Epithelial cell of proximal tubule (primary cell): ENCODE results near the gene RNASE12. TPM values are rescaled to one million over a fixed set of nuclear protein-coding genes. Genes with fewer than 3 reads are reported as not detected.
"Not testable (repeated sequence)": the region's sequence is repeated elsewhere in the genome, so short reads cannot be mapped to it uniquely, and the experiment has no call there.

ENCODE experiments used
- DNase-seq: peaks from one replicate; pipeline ENCODE4 v3.0.0-alpha.2; 2011; ENCODE audit warnings: low read depth
- H3K4me3 ChIP-seq: 2 replicates; pipeline ENCODE4 v1.5.1; 2011; ENCODE audit warnings: low read depth, mild to moderate bottlenecking, low read length
- total RNA-seq: library from RNA; depleted of rRNA; stranded (reverse); fragments of >200 nt; gene quantifications from 2 replicates; pipeline ENCODE4 v1.2.3, GENCODE V29; 2015
- TF ChIP-seq, protein P1 (sequence below): conservative IDR thresholded peaks from 2 replicates; pipeline ENCODE4 v1.5.1; 2012; ENCODE audit warnings: low read depth, mild to moderate bottlenecking, low read length

RNASE12 gene
- total RNA-seq, 1 donor from 2014 or later: not detected

DNA sequence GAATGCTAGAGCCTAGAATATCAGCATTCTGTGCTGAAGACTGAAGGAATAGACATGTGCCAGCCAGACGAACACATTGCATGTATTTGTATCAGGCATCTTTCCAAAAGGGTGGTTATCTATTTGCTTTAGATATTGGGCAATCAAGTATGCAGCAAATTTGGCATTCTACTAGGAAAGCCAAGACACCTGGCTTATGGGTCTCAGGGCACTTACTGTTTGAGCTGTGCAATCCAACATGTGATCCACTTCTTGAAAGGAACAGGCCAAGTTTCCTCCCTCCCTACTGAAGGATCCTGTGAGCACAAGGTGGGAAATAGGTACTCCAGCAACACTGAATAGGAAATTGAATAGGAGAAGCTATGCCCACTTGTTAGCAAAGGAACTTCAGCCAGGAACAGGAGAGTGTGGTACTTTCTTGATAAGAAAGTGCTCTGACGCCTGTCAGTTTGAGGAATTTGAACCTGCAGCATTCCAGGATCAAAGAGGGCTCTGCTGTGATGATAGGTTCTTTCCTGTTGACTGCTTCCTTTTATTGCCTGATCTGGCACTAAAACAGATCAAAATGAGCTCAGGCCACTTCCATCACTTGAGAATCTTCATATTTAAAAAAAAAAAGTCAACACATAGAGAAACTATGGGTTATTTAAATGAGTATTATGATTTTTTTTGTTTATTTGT, 29.8 kb upstream of the RNASE12 start:
- no peak overlapping the region for H3K4me3 ChIP-seq
- TF ChIP-seq, protein P1, sequence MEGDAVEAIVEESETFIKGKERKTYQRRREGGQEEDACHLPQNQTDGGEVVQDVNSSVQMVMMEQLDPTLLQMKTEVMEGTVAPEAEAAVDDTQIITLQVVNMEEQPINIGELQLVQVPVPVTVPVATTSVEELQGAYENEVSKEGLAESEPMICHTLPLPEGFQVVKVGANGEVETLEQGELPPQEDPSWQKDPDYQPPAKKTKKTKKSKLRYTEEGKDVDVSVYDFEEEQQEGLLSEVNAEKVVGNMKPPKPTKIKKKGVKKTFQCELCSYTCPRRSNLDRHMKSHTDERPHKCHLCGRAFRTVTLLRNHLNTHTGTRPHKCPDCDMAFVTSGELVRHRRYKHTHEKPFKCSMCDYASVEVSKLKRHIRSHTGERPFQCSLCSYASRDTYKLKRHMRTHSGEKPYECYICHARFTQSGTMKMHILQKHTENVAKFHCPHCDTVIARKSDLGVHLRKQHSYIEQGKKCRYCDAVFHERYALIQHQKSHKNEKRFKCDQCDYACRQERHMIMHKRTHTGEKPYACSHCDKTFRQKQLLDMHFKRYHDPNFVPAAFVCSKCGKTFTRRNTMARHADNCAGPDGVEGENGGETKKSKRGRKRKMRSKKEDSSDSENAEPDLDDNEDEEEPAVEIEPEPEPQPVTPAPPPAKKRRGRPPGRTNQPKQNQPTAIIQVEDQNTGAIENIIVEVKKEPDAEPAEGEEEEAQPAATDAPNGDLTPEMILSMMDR: no peak
- DNase-seq: no peak

DNA sequence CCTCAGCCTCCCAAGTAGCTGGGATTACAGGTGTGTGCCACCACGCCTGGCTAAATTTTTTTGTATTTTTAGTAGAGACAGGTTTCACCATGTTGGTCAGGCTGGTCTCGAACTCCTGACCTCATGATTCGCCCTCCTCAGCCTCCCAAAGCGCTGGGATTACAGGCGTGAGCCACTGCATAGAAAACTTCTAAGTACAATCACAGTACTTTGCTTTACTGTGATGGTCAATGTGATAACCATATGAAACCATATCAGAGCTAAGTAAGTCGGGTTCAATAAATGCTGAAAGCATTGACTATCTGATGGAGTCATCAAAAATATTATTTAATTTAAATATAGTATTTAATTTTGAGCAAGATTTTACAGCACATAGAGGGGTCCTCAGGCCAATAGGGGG, 28.5 kb upstream of the RNASE12 start:
- not testable (repeated sequence) for DNase-seq, H3K4me3 ChIP-seq

DNA sequence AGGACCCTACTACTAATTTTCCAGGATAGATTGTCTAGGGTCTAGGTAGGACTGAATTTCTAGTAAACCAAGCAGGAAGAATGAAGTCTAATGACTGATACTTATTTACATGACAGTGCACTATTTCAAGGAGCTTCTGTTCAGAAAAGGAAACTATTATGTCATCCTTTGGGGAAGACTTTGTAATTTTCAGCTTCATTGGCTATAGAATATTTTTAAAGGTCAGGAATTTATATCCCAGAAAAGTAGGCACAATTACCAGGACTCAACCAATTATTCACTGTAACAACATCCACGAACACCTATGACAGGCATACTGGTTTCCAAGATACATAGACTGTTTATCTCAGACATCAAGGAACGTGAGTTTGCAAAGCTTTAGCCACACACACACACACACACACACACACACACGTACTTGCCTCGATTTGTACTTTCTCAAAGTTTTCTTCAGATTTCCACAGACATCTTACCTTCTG, 27.1 kb upstream of the RNASE12 start:
- H3K4me3 ChIP-seq: no peak overlapping the region
- TF ChIP-seq, protein P1: no peak
- DNase-seq: peak; percentile 37

DNA sequence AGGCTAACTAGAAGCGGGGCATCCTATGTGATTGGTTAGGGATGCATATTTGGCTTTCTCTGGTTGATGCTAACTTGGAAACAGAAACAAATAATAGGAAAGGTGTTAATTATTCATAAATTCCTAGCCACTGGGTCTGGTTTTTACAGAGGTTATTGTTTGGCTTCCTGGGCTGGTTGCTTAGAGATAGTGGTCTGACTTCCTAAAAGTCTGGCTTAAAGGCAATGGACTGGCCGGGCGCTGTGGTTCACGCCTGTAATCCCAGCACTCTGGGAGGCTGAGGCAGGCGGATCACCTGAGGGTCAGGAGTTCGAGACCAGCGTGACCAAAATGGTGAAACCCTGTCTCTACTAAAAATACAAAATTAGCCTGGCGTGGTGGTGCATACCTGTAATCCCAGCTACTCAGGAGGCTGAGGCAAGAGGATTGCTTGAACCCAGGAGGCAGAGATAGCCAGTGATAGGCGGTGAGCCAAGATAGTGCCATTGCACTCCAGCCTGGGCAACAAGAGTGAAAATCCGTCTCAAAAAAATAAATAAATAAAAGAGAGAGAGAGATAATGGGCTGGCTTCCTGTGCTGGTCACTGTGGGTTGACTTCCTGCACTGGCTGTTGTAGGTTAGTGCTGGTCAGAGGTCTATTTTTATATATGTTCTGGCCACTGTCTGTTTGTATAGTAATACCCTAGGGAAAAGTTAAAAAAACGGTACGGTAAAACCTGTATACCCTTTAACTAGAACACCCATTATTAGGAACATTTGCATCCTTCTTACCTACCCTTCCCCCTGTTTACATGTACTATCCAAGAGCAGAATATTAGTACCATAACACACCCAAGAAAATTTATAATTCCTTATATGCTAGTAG, 26.2 kb upstream of the RNASE12 start:
- no peak overlapping the region for H3K4me3 ChIP-seq
- no peak for DNase-seq
- TF ChIP-seq, protein P1: no peak

DNA sequence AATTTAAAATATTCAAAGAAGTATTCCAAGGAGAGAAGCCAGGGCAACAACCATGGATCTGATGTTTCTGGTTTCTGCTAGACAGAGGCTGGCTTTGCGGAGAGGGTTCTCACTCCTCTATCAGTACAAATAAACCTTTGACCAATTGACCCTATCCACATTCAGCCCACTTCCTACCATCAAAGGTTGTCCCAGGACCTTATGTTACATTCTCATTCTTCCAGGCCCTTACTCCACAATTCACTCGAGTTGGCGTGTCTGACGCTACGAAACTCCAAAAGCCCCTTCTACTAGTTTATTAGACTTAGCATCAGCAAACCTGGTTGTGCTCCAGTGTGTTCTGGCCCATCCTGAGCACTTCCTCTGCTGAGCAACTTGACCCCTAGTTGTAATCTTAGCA, 24.8 kb upstream of the RNASE12 start:
- DNase-seq: no peak
- H3K4me3 ChIP-seq: no peak overlapping the region
- TF ChIP-seq, protein P1: no peak

DNA sequence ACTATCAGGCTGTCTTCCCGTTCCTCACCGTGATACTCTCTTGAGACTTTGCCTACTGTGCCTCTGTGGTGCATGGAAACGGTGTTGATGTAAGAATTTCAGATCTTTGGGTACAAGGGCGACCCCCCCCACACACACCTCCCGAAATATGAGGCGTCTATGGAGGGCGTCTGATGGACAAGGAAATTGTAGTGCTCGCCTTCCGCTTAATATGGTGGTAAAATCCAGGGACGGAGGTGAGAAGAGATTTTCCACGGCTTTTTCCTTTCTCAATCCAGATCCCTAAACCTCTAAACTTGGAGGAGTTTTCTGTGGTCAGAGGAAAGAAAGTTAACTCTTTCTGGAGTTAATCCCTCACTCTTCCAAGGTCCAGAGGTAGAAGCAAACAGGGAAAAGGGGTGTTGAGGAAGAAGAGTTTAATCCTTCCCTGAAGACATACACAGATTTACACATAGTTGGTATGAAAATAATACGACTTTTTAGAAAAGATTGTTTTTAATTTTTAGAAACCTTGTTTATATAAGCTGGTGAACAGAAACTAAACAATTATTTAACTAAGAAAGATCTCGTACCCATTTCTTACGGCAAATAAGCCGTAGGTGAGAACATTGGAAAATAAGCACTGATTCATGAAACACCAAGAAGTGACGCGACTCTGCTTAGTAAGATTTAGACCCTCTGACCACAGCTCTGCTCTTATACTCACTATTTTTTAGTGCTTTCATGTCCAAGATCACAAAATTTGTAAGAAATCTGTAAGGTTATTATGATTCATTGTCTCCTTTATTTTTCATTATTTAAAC, 23.1 kb upstream of the RNASE12 start:
- DNase-seq: no peak
- TF ChIP-seq, protein P1: no peak
- H3K4me3 ChIP-seq: peak overlapping the region; percentile 65
